Loucy (cell line): ENCODE measurements around the gene MMP17.

ENCODE experiments used
- H2AFZ ChIP-seq: fragments of 200-600 bp; sonication (generic); 2 replicates; pipeline ENCODE4 v1.6.0; 2016; ENCODE audit warnings: antibody characterized with exemption, mild to moderate bottlenecking, low read length, moderate library complexity
- H3F3A ChIP-seq: fragments of 200-600 bp; 2 replicates; pipeline ENCODE4 v1.6.0; 2016; ENCODE audit warnings: antibody characterized with exemption, low read depth, mild to moderate bottlenecking
- H3K27me3 ChIP-seq: fragments of 200-600 bp; sonication (generic); 2 replicates; pipeline ENCODE4 v1.6.1; 2014; ENCODE audit warnings: low read length, mild to moderate bottlenecking; ENCODE audit not compliant: insufficient read depth, poor library complexity, severe bottlenecking
- H3K36me3 ChIP-seq: fragments of 200-600 bp; sonication (generic); 2 replicates; pipeline ENCODE4 v1.6.1; 2016; ENCODE audit warnings: low read length; ENCODE audit not compliant: insufficient read depth
- H3K4me1 ChIP-seq: fragments of 200-600 bp; sonication (generic); 2 replicates; pipeline ENCODE4 v1.5.1; 2014; ENCODE audit warnings: low read length, mild to moderate bottlenecking; ENCODE audit not compliant: insufficient read depth, poor library complexity, severe bottlenecking
- H3K4me2 ChIP-seq: fragments of 200-600 bp; sonication (generic); 2 replicates; pipeline ENCODE4 v1.6.0; 2014; ENCODE audit warnings: antibody characterized with exemption, low read length, low read depth, mild to moderate bottlenecking; ENCODE audit not compliant: poor library complexity, severe bottlenecking
- H3K4me3 ChIP-seq: fragments of 200-600 bp; sonication (generic); 2 replicates; pipeline ENCODE4 v1.5.1; 2014; ENCODE audit warnings: low read length, mild to moderate bottlenecking, mixed read lengths; ENCODE audit not compliant: poor library complexity, severe bottlenecking
- H3K79me2 ChIP-seq: fragments of 200-600 bp; sonication (generic); 2 replicates; pipeline ENCODE4 v1.6.1; 2014; ENCODE audit warnings: low read length; ENCODE audit not compliant: insufficient read depth
- H3K9ac ChIP-seq: fragments of 200-600 bp; sonication (generic); 2 replicates; pipeline ENCODE4 v1.6.0; 2014; ENCODE audit warnings: mild to moderate bottlenecking, low read depth, low read length, moderate library complexity; ENCODE audit not compliant: poor library complexity, severe bottlenecking
- H3K9me2 ChIP-seq: fragments of 200-600 bp; sonication (generic); replicated peaks from 2 replicates; pipeline ENCODE4 v1.6.1; 2016; ENCODE audit warnings: low read depth, low read length, mixed read lengths
- H3K9me3 ChIP-seq: fragments of 200-600 bp; sonication (generic); 2 replicates; pipeline ENCODE4 v1.6.1; 2014; ENCODE audit warnings: mild to moderate bottlenecking, antibody characterized with exemption, low read length, low read depth; ENCODE audit not compliant: insufficient read depth
- H4K20me1 ChIP-seq: fragments of 200-600 bp; sonication (generic); 2 replicates; pipeline ENCODE4 v1.6.0; 2014; ENCODE audit warnings: antibody characterized with exemption, low read length, mild to moderate bottlenecking; ENCODE audit not compliant: insufficient read depth, poor library complexity, severe bottlenecking
- EZH2phosphoT487 ChIP-seq: fragments of 200-600 bp; IDR thresholded peaks from 2 replicates; pipeline ENCODE4 v1.6.1; 2018; ENCODE audit warnings: antibody characterized with exemption, mild to moderate bottlenecking, moderate library complexity, borderline replicate concordance
- TF ChIP-seq, protein P1 (sequence below): fragments of 200-600 bp; sonication (generic); conservative IDR thresholded peaks from 2 replicates; pipeline ENCODE4 v1.5.1; 2014; ENCODE audit warnings: mild to moderate bottlenecking, antibody characterized with exemption, low read length

MMP17 gene

DNA sequence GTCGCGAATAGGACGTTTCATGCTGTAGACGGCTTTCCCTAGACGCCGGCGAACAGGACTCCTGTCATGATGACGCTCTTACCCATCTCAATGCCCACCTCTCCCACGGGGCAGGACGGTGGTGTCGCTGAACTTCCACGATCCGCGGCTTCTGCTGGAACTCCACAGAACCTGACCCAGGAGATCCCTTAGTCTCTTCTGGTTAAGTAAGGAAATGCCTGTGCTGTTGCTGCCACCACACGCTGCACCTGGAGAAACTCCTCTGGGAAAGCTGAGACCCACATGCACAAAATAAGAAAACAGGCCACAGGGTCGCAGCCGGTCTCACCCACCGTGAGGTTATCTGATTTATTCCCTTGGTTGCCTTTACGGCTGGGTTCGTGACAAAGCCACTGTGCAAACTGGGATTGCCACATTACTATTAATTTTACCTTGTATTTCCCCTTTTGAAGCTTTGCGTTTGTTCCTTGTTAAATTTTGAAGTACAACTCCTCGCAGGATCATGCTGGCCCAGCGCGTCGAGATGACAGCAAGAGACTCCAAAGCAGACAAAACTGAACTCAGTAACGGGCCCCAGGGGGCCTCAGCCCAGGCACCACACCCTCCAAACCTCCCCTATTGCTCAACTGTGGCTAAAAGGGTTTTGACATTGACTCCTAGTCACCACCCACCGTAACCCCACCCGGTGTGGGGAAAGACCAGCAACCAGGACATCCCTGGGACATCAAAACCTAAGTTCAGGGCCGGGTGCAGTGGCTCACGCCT, 9.2 kb upstream of the MMP17 start:
- no peak overlapping the region for H2AFZ ChIP-seq
- H4K20me1 ChIP-seq = no peaks in the 10 kb centered on the region
- no peaks in the 10 kb centered on the region for H3K27me3 ChIP-seq
- H3K9ac ChIP-seq = no peak overlapping the region
- TF ChIP-seq, protein P1, sequence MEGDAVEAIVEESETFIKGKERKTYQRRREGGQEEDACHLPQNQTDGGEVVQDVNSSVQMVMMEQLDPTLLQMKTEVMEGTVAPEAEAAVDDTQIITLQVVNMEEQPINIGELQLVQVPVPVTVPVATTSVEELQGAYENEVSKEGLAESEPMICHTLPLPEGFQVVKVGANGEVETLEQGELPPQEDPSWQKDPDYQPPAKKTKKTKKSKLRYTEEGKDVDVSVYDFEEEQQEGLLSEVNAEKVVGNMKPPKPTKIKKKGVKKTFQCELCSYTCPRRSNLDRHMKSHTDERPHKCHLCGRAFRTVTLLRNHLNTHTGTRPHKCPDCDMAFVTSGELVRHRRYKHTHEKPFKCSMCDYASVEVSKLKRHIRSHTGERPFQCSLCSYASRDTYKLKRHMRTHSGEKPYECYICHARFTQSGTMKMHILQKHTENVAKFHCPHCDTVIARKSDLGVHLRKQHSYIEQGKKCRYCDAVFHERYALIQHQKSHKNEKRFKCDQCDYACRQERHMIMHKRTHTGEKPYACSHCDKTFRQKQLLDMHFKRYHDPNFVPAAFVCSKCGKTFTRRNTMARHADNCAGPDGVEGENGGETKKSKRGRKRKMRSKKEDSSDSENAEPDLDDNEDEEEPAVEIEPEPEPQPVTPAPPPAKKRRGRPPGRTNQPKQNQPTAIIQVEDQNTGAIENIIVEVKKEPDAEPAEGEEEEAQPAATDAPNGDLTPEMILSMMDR = no peak
- no peak for TF ChIP-seq EZH2phosphoT487
- H3K79me2 ChIP-seq = no peaks in the 10 kb centered on the region
- H3K36me3 ChIP-seq = no peaks in the 10 kb centered on the region
- H3K9me3 ChIP-seq = no peaks in the 10 kb centered on the region
- no peak overlapping the region for H3K4me2 ChIP-seq
- no peak overlapping the region for H3K4me3 ChIP-seq
- H3F3A ChIP-seq = no peaks in the 10 kb centered on the region
- H3K9me2 ChIP-seq = no peaks in the 10 kb centered on the region
- H3K4me1 ChIP-seq = no peaks in the 10 kb centered on the region

DNA sequence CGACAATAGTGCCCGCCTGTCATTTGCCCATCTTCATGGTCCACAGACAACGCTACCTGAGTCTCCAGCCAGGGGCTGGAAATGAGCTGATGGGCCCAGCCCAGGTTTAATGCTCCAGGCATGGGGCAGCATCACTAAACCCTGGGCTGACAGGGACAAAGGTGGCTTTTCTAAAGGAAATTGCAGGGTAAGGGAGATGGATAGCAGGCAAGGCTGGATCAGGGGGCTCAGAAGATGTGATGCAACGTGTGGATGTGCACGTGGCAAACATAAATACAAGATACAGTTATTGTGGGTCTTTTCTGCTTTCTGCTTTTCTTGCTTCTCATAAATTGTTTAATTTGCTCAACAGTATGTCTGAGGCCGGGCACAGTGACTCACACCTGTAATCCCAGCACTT, 3.7 kb upstream of the MMP17 start:
- H3K36me3 ChIP-seq = no peaks in the 10 kb centered on the region
- H3K9me2 ChIP-seq = no peaks in the 10 kb centered on the region
- no peaks in the 10 kb centered on the region for H3K9me3 ChIP-seq
- no peaks in the 10 kb centered on the region for H3K27me3 ChIP-seq
- H3K4me3 ChIP-seq = no peak overlapping the region
- no peak overlapping the region for H3K9ac ChIP-seq
- H3K79me2 ChIP-seq = no peaks in the 10 kb centered on the region
- H3K4me1 ChIP-seq = peaks cover 9% of the 10 kb centered on the region
- H3F3A ChIP-seq = no peaks in the 10 kb centered on the region
- TF ChIP-seq, protein P1 = no peak
- no peak for TF ChIP-seq EZH2phosphoT487
- H2AFZ ChIP-seq = no peak overlapping the region
- no peak overlapping the region for H3K4me2 ChIP-seq
- H4K20me1 ChIP-seq = no peaks in the 10 kb centered on the region

DNA sequence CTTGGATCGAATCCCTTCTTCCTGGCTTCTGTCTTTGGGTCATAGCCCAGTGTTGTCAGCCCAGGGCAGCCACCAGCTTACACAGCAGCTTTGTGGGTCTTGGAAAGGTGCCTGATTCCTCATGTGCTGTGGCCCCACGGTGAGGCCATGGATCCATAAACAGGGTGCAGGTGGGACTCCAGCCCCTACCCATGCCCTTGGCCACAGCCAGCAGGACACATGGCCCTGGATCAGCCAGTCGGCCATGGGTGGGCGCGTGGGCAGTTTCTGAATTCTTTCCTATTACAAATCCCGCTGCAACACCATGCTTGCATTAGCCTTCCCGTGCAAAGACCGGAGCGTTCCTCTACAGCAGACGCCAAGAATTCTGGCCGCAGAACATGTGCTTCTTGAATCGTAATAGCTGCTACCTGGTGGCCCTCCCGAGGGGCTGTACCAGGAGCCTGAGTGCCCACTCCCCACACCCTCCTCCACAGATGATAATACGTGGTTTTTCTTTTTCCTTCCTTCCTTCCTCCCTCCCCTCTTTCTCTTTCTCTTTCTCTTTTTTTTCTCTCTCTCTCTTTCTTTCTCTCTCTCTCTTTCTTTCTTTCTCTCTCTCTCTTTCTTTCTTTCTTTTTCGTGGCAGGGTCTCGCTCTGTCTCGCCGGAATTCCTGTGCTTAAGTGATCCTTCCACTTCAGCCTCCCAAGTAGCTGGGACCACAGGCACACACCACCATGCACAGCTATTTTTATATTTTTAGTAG, 2.9 kb upstream of the MMP17 start:
- Histone ChIP-seq H3K36me3 (no peaks in the 10 kb centered on the region), H3F3A (no peaks in the 10 kb centered on the region), H3K9me2 (no peaks in the 10 kb centered on the region), H4K20me1 (no peaks in the 10 kb centered on the region), H3K4me2 (peak overlapping the region; percentile 7), H3K4me1 (peaks cover 9% of the 10 kb centered on the region), H3K79me2 (no peaks in the 10 kb centered on the region), H3K9ac (no peak overlapping the region), H2AFZ (no peak overlapping the region), H3K27me3 (no peaks in the 10 kb centered on the region), H3K4me3 (no peak overlapping the region), H3K9me3 (no peaks in the 10 kb centered on the region)
- TF ChIP-seq, protein P1 = no peak
- no peak for TF ChIP-seq EZH2phosphoT487
